Psoas muscle (tissue), 8 donors: Measurements from ENCODE around the gene FXYD5. TPM values are rescaled to one million over a fixed set of nuclear protein-coding genes. Genes with fewer than 3 reads are reported as not detected.

Experiments used
- ATAC-seq, 4 donors: fragments of 200-7000 bp; cut with Tn5 transposase; one replicate each; pipeline ENCODE4 v1.9.1; 2020; ENCODE audit warnings: moderate library complexity in 3 of 4, mild to moderate bottlenecking in 2 of 4
- DNase-seq, 2 donors: peaks; one replicate each; pipeline ENCODE4 v3.0.0-alpha.2; 2020
- H3K27ac ChIP-seq: fragments of 200-600 bp; one replicate; pipeline ENCODE4 v1.8.0; 2022
- H3K27me3 ChIP-seq, 3 donors: fragments of 200-600 bp in 1 of 3; one replicate each; pipeline versions ENCODE4 v1.6.1 to v1.8.0; 2013 to 2022; ENCODE audit warnings: low read length in 2 of 3, mild to moderate bottlenecking in 2 of 3, moderate library complexity in 1 of 3; ENCODE audit not compliant: insufficient read depth in 3 of 3
- H3K36me3 ChIP-seq, 2 donors: fragments of 200-600 bp in 1 of 2; one replicate each; pipeline versions ENCODE4 v1.6.1 to v1.8.0; 2013 to 2022; ENCODE audit warnings: low read depth in 1 of 2, mild to moderate bottlenecking in 1 of 2, moderate library complexity in 1 of 2; ENCODE audit not compliant: insufficient read depth in 1 of 2
- H3K4me1 ChIP-seq: fragments of 200-600 bp; one replicate; pipeline ENCODE4 v1.8.0; 2022
- H3K4me3 ChIP-seq: fragments of 200-600 bp; one replicate; pipeline ENCODE4 v1.8.0; 2022; ENCODE audit warnings: mild to moderate bottlenecking
- H3K9me3 ChIP-seq: fragments of 200-600 bp; one replicate; pipeline ENCODE4 v1.8.0; 2022
- WGBS, 3 donors: extraction: QIAGEN DNeasy Blood & Tissue Kit; methylation state at CpG; one replicate each; pipeline versions ENCODE4 v1.1.6 to v1.1.7; 2013; 5-methylcytosine and 5-hydroxymethylcytosine counted together
- intact Hi-C, 2 donors: fragments of 100-400 bp; cut with DNase I; formaldehyde crosslinking; loops; one replicate each; pipeline versions ENCODE4 v1.11.0 to v1.14.2; 2022
- polyA plus RNA-seq, 3 donors: library from polyadenylated mRNA; stranded (reverse); fragments of 200-250 nt; gene quantifications; one replicate each; pipeline ENCODE4 v1.2.3, GENCODE V29; 2013
- total RNA-seq, 4 donors: library from RNA; stranded (reverse); fragmentation: NEBNext Ultra II Directional in 2 of 4; extraction: Animal tissue kit (Norgen Biotek cat#: 25700) in 2 of 4; gene quantifications; one replicate each; pipeline versions ENCODE4 v1.2.1 to v1.2.4, GENCODE V29; 2021 to 2023
- TF ChIP-seq, protein P1 (sequence below): fragments of 200-600 bp; IDR thresholded peaks from one replicate; pipeline ENCODE4 v1.8.0; 2022; ENCODE audit warnings: antibody characterized with exemption
- donor health status: healthy with polysubstance abuse.
- donor health status: DM: no; HTN: no; CAD: no; lungs with moderate emphysema.
- donor health status: Bipolar disorder and iron deficiency.
- donor health status: healthy.
- donor health status: DM: yes; HTN: yes; CAD: no.
- donor health status: DM: no; HTN: no; CAD: no.
- donor health status: DM: no; HTN: no; CAD: no.
- donor health status: DM: yes; HTN: yes; CAD: no.

FXYD5 gene
- total and polyA plus RNA-seq, 7 donors: 6.4 to 19.1 (median 11.5) TPM

DNA sequence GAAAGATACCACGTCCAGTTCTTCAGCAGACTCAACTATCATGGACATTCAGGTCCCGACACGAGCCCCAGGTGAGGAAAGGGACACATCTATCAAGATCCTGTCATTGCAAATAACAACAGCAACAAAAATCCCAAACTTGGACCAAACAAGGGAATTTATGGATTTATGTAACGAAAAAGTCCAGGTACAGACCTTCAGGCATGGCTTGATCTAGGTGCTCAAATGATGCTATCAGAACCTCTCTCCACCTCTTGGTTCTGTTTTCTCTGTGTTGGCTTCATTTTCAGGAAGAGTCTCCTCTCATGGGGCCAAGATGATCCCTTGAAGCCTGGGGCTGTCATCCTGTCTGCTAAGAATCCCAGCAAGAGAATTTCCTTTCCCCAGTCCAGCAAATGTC is 2.9 kb downstream of the FXYD5 start:
- H3K4me3 ChIP-seq: no peak overlapping the region
- peaks cover 0 to 37% (median 20%) of the 10 kb centered on the region in 3 donors for H3K27me3 ChIP-seq
- TF ChIP-seq, protein P1, sequence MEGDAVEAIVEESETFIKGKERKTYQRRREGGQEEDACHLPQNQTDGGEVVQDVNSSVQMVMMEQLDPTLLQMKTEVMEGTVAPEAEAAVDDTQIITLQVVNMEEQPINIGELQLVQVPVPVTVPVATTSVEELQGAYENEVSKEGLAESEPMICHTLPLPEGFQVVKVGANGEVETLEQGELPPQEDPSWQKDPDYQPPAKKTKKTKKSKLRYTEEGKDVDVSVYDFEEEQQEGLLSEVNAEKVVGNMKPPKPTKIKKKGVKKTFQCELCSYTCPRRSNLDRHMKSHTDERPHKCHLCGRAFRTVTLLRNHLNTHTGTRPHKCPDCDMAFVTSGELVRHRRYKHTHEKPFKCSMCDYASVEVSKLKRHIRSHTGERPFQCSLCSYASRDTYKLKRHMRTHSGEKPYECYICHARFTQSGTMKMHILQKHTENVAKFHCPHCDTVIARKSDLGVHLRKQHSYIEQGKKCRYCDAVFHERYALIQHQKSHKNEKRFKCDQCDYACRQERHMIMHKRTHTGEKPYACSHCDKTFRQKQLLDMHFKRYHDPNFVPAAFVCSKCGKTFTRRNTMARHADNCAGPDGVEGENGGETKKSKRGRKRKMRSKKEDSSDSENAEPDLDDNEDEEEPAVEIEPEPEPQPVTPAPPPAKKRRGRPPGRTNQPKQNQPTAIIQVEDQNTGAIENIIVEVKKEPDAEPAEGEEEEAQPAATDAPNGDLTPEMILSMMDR: no peak
- H3K4me1 ChIP-seq: no peaks in the 10 kb centered on the region
- DNase-seq (no peak), ATAC-seq (no peak)
- peaks cover 5% of the 10 kb centered on the region for H3K9me3 ChIP-seq
- H3K36me3 ChIP-seq: peaks cover 0 to 14% of the 10 kb centered on the region in 2 donors
- no peak overlapping the region for H3K27ac ChIP-seq
- intact Hi-C loops: no loop called here
- WGBS, 3 donors: 84 to 90% (median 89%) methylated on average over 4 of the region's 4 CpGs

DNA sequence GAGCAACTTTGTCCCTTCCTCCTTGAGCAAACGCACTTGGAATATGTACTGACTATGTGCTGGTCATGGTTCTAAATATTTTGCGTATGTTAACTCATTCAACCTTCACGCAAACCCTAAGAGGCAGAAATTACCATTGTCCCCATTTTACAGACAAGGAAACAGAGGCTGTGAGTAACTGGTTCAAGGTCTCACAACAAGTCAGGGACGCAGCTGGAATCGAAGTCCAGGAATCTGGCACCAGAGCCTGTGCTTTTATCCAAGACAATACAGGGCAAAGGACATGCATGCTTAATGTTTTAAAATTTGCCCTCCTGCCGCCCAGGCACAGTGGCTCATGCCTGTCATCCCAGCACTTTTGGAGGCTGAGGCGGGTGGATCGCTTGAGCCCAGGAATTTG is 5.1 kb downstream of the FXYD5 start:
- no peak for ATAC-seq
- TF ChIP-seq, protein P1: no peak
- peaks cover 0 to 14% of the 10 kb centered on the region in 2 donors for H3K36me3 ChIP-seq

DNA sequence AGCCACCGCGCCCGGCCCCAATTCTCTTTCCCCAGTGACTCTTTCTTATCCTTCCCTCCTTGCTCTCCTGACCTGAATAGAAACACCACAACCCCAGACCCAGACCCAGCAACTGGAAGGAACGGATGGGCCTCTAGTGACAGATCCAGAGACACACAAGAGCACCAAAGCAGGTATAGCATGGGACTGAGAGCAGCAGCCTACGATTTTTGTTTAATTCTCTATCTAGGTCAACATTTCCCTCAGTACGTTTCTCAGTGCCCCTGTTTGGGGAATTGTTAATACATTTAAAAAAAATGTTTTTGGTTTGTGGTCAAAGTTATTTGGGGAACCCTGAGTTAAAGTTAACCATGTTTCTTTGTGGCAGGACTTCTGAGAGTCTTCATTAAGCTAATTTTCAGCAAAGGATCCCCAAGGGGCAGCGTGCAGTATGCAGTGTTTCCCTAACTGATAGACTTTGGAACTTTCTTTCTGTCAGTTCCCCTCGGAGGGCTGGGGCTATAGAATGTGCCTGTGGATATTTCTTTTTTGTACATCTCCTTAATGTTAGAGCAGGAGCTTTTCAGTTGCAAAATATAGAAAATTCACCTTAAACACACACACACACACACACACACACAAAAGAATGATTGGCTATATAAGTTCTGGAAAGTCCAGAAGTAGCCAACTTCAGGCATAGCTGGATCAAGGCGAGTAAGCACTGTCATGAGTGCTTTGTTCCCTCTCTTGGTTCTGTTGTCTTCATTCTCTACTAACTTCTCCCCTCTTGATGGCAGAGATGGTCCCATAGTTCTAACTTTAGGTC is 6.3 kb downstream of the FXYD5 start:
- Histone ChIP-seq H3K9me3 (peaks cover 14% of the 10 kb centered on the region), H3K4me1 (no peaks in the 10 kb centered on the region), H3K27ac (no peak overlapping the region), H3K27me3 (peaks cover 0 to 9% (median 2%) of the 10 kb centered on the region in 3 donors), H3K36me3 (peaks cover 0 to 15% of the 10 kb centered on the region in 2 donors), H3K4me3 (no peak overlapping the region)
- WGBS, 3 donors: 83 to 88% (median 86%) methylated on average over 9 of the region's 9 CpGs
- ATAC-seq: no peak
- no peak for DNase-seq
- TF ChIP-seq, protein P1: no peak
- intact Hi-C loops: no loop called here

More for the DNA sequence above, 5.1 kb downstream of the FXYD5 start:
- Histone ChIP-seq H3K27ac (no peak overlapping the region), H3K27me3 (peaks cover 0 to 20% (median 9%) of the 10 kb centered on the region in 3 donors), H3K4me1 (no peaks in the 10 kb centered on the region), H3K4me3 (no peak overlapping the region), H3K9me3 (peaks cover 12% of the 10 kb centered on the region)
- no peak for DNase-seq
- intact Hi-C loops: no loop called here
- WGBS, 3 donors: 62 to 72% (median 68%) methylated on average over 8 of the region's 8 CpGs

DNA sequence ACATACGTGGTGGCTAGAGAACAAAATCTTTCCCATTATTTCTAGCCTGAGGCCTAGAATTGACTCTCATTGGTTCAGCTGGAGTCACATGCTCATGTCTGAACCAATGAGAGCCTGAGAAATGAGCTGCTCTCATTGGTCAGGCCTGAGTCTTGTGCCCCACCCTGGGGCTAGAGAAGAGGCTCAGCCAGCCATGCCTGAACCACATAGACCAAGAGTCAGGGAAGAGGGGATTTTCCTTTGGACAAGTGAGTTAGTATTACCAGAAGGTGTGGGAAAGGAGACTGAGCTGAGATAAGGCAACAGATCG is 6.9 kb downstream of the FXYD5 start:
- DNase-seq (no peak), ATAC-seq (no peak)
- Histone ChIP-seq H3K27ac (no peak overlapping the region), H3K9me3 (peaks cover 18% of the 10 kb centered on the region), H3K27me3 (peaks cover 0 to 4% (median under 1%) of the 10 kb centered on the region in 3 donors), H3K4me1 (no peaks in the 10 kb centered on the region), H3K4me3 (no peak overlapping the region), H3K36me3 (peaks cover 3 to 21% of the 10 kb centered on the region in 2 donors)
- intact Hi-C loops: no loop called here
- TF ChIP-seq, protein P1: no peak
- WGBS, 3 donors: 81 to 88% (median 84%) methylated on average over 2 of the region's 2 CpGs
